HG03064 (cell line): ENCODE data around the gene CHRNG.
"Not testable (repeated sequence)": the region's sequence is repeated elsewhere in the genome, so short reads cannot be mapped to it uniquely, and the experiment has no call there.

Experiments
- ATAC-seq: cut with Tn5 transposase; IDR thresholded peaks from one replicate; pipeline ENCODE4 v1.9.1; 2021; ENCODE audit warnings: low read depth; ENCODE audit not compliant: unreplicated experiment

Gene CHRNG

GRCh38 chr2:232542715-232543467 is 3.4 kb downstream of the CHRNG start:
- no peak for ATAC-seq

DNA sequence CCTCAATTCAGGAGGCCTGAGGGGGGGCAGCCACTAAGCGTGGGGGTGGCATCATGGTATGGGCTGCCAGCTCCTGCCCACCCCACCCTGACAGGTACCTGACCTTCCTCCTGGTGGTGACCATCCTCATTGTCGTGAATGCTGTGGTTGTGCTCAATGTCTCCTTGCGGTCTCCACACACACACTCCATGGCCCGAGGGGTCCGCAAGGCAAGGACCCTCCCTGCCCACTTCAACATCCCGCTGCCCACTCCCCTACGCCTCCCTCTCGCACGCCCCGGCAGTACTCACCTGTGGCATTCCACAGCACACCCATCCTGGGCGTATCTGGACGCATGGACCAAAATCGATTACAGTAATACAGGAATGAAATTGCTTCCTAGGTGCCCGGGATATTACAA is 4.0 kb downstream of the CHRNG start:
- no peak for ATAC-seq

GRCh38 chr2:232543928-232544631 is 4.6 kb downstream of the CHRNG start:
- ATAC-seq, result no peak

DNA sequence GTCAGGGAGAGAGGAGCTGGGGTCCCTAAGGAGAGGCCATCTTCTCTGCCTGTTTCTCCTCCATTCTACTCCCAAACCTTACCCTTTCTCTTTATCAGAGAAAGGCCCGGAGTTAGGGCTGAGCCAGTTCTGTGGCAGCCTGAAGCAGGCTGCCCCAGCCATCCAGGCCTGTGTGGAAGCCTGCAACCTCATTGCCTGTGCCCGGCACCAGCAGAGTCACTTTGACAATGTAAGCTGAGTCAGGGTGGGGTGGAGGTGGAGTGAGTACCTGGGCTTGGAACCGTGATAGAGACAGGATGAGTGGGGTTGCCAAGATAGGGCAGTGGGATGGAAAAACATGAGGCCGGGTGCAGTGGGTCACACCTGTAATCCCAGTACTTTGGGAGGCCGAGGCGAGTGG is 5.2 kb downstream of the CHRNG start:
- ATAC-seq, result no peak

DNA sequence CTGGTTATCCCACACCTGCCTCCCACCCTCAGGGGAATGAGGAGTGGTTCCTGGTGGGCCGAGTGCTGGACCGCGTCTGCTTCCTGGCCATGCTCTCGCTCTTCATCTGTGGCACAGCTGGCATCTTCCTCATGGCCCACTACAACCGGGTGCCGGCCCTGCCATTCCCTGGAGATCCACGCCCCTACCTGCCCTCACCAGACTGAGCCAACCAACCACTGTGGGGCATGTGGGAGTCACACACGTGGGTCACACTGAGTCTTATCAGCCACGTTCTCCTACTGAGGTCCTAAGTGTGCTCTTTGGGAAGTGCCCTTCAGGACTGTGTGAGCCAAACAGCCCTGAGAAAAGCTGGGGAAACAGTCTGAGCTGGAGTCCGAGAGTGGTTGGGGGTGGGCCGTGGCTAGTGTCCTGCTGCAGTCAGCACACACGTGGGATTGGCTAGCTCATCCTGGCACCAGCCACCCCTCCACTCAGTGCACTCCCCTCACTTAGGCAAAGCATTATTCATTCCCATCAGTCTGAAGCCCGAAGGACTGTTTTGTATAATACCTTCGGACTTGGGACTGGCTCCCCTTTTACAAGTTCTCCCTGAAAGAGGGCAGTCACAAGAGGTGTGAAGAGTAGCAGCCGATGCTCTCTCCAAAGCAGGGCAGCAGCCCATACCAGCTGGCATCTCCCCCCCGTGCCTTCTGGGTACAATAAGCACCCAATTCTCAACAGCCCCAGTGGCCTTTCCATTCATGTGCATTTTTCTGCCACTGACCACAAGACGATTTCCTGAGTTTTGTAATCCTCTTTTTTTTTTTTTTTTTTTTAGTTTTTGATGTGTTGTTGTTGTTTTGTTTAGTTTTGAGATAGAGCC is 6.3 kb downstream of the CHRNG start:
- ATAC-seq, result no peak

GRCh38 chr2:232547991-232548390 is 8.5 kb downstream of the CHRNG start:
- no peak for ATAC-seq

- no peak for ATAC-seq
Observed at GRCh38 chr2:232549655-232550353, 10.3 kb downstream of the CHRNG start.

- ATAC-seq, result peak; percentile 90
Observed at GRCh38 chr2:232550354-232551249, 11.1 kb downstream of the CHRNG start, which contains the start of the genes EIF4E2 and TIGD1. Gene EIF4E2 (plus strand): TSS chr2:232550689. CDS start chr2:232550725, 36 bp downstream. Gene TIGD1 (minus strand): TSS chr2:232550557. CDS start chr2:232549882, 675 bp downstream.

- ATAC-seq, result no peak
Observed at GRCh38 chr2:232551250-232551638, 11.8 kb downstream of the CHRNG start.

GRCh38 chr2:232551776-232552175 is 12.3 kb downstream of the CHRNG start:
- no peak for ATAC-seq

DNA sequence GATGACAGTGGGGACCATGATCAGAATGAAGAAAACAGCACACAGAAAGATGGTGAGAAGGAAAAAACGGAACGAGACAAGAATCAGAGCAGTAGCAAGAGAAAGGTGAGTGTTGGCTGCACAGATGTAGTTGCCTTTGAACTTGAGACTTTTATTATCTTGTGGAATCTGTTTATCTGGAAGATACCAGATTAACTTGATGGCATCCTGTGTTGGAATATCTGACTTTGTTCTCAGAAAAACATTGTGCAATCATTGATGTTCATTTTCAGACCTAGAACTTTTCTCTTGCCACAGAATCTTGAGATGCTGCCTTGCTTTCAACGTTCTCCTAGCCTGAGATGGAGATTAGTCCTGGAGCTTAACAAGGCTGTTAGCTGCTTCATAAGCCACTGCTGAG is 16.9 kb downstream of the CHRNG start:
- ATAC-seq, result no peak

DNA sequence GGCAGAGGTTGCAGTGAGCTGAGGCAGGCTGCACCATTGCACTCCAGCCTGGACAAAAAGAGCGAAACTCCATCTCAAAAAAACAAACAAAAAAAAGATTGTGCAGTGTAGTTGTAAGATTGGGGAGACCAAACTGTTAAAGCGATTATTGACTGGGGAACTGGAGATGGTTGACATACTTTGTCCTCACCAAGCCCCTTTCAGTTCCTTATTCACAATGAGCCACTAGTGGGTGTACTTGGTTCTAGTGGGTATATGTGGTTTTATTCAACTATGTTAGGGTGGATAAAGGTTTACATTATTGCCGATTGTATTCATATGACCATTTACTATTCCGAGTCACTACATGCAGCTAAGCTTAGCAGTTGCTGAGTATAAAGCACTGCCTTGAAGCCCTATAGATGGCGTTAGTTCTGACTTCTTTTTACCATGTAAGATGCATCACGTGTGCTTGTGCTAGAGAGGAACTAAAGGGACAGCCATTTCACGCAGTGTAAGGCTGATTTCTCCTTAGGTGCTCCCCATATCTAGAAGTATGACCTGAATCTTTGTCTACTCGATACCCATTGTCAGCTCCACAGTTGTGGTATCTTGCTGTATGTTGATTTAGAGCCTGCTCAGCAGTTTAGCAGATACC is 23.1 kb downstream of the CHRNG start:
- ATAC-seq, result no peak

DNA sequence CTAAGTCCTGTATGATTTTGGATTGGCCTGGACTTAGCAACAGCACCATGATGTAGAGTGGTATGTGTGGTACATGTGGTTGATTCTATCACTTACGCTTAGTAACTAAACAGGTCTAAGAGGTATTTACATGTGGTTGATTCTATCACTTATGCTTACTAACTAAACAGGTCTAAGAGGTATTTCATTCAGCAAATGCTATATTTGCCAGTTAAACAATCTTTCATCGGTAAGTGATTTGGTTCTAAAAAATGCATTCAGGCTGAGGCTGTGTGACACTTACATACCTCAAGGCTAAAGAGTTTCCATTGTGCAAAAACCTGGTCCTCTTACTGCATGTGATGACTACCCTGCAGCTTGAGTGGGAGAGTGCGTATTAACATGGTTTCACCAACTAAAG is 24.1 kb downstream of the CHRNG start:
- no peak for ATAC-seq

GRCh38 chr2:232567721-232568120 is 28.2 kb downstream of the CHRNG start:
- ATAC-seq, result no peak

- no peak for ATAC-seq
Observed at GRCh38 chr2:232568161-232568560, 28.7 kb downstream of the CHRNG start.

- ATAC-seq, result no peak
Observed at GRCh38 chr2:232569541-232569940, 30.0 kb downstream of the CHRNG start.

DNA sequence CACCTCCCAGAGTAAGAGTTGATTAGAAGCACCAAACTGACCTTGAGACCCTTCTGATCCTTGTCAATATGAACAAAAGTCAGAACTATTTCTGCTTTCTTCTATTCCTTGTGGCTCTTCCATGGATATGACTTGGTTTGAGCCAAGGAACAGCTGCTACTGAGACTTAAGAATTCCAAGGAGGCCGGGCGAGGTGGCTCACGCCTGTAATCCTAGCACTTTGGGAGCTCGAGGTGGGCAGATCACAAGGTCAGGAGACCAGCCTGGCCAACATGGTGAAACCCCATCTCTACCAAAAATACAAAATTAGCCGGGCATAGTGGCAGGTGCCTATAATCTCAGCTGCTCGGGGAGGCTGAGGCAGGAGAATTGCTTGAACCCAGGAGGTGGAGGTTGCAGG is 31.0 kb downstream of the CHRNG start:
- ATAC-seq, result not testable (repeated sequence)

DNA sequence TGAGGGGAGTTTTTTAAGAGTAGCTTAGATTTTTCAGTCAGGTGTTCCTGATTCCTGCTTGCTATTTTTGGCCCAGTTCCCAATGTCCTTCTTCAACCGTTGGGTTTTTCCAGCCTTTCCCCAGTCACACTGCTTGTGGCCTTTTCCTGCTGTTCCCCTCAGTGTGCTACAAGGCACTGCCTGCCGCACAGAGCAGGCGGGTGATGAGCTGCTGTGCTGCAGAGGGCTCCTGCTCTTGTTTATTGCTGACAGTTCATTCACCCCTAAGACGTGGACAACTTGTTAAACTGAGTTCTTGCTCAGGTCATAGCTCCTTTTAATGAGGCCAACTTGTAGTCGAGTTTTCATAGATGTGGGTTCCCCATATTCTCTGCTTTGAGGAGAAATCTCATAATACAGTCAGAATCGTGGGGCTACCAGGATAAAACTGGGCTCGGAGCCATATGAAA is 31.6 kb downstream of the CHRNG start:
- ATAC-seq, result no peak

DNA sequence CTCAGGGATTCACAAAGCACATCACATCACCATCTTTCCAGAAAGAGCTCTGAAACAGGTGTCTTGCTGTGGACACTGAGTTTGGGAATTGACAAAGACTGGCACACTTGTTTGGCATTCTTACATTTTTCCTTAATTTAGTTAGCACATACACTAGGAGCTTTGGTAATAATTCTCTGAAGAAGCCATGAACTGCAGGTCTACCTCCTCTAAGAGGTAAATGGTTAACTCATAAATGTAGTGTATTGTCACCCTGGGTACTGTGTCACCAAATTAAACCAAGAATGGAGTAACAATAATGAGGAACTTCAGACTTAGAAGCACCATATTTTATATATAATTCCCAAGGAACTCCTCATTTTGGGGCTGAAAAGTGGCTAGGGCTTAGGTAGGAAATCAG is 33.5 kb downstream of the CHRNG start:
- ATAC-seq, result no peak
